Hepatocyte (in vitro differentiated cells): ENCODE measurements around the gene ALG6. TPM values are rescaled to one million over a fixed set of nuclear protein-coding genes. Genes with fewer than 3 reads are reported as not detected.

Experiments
- DNase-seq: peaks from one replicate; pipeline ENCODE4 v3.0.0-alpha.2; 2016; ENCODE audit warnings: low spot score
- H2AFZ ChIP-seq: fragments of 200-600 bp; sonication (generic); 2 replicates; pipeline ENCODE4 v1.6.0; 2016; ENCODE audit warnings: antibody characterized with exemption, mild to moderate bottlenecking
- H3K27ac ChIP-seq: fragments of 200-600 bp; sonication (generic); 2 replicates; pipeline ENCODE4 v1.5.1; 2016; ENCODE audit warnings: mild to moderate bottlenecking
- H3K27me3 ChIP-seq: fragments of 200-600 bp; sonication (generic); 2 replicates; pipeline ENCODE4 v1.6.1; 2016
- H3K36me3 ChIP-seq: fragments of 200-600 bp; sonication (generic); replicated peaks from 2 replicates; pipeline ENCODE4 v1.5.1; 2016; ENCODE audit warnings: low read depth; ENCODE audit not compliant: insufficient read depth
- H3K4me1 ChIP-seq: fragments of 200-600 bp; sonication (generic); 2 replicates; pipeline ENCODE4 v1.5.1; 2016; ENCODE audit warnings: mild to moderate bottlenecking, moderate library complexity; ENCODE audit not compliant: insufficient read depth
- H3K4me2 ChIP-seq: fragments of 200-600 bp; sonication (generic); 2 replicates; pipeline ENCODE4 v1.6.0; 2016
- H3K4me3 ChIP-seq: fragments of 200-600 bp; sonication (generic); 2 replicates; pipeline ENCODE4 v1.5.1; 2016; ENCODE audit warnings: mild to moderate bottlenecking
- H3K79me2 ChIP-seq: fragments of 200-600 bp; sonication (generic); 2 replicates; pipeline ENCODE4 v1.6.0; 2017; ENCODE audit warnings: mild to moderate bottlenecking
- H3K9me2 ChIP-seq: fragments of 200-600 bp; sonication (generic); replicated peaks from 2 replicates; pipeline ENCODE4 v1.6.0; 2017; ENCODE audit warnings: mild to moderate bottlenecking; ENCODE audit not compliant: insufficient read depth
- H3K9me3 ChIP-seq: fragments of 200-600 bp; sonication (generic); 2 replicates; pipeline ENCODE4 v1.5.1; 2016; ENCODE audit warnings: low read depth, mild to moderate bottlenecking
- H4K20me1 ChIP-seq: fragments of 200-600 bp; sonication (generic); 2 replicates; pipeline ENCODE4 v1.6.0; 2016; ENCODE audit warnings: mild to moderate bottlenecking; ENCODE audit not compliant: insufficient read depth, poor library complexity, severe bottlenecking
- EZH2 ChIP-seq: fragments of 200-600 bp; sonication (generic); IDR thresholded peaks from 2 replicates; pipeline ENCODE4 v1.6.1; 2016; ENCODE audit warnings: antibody characterized with exemption, mild to moderate bottlenecking, borderline replicate concordance
- EZH2phosphoT487 ChIP-seq: fragments of 200-600 bp; sonication (generic); IDR thresholded peaks from one replicate; pipeline ENCODE4 v1.6.1; 2018; ENCODE audit warnings: antibody characterized with exemption, mild to moderate bottlenecking, low read depth, moderate library complexity; ENCODE audit not compliant: unreplicated experiment, severe bottlenecking
- WGBS: methylation state at CpG from one replicate; pipeline ENCODE4 v1.1.6; 2016; ENCODE audit warnings: low lambda C conversion rate; ENCODE audit errors: missing lambda C conversion rate; 5-methylcytosine and 5-hydroxymethylcytosine counted together
- polyA plus RNA-seq: library from polyadenylated mRNA; unstranded; fragments of >200 nt; fragmentation: Nextera tagmentation; extraction: Ambion mirVana; gene quantifications from 2 replicates; pipeline ENCODE4 v1.2.1, GENCODE V29; 2016
- total RNA-seq: library from RNA; depleted of rRNA; stranded (reverse); fragments of >200 nt; gene quantifications from 2 replicates; pipeline ENCODE4 v1.2.3, GENCODE V29; 2014
- TF ChIP-seq, protein P1 (sequence below): fragments of 200-600 bp; sonication (generic); IDR thresholded peaks from 2 replicates; pipeline ENCODE4 v1.5.1; 2016; ENCODE audit warnings: antibody characterized with exemption, mild to moderate bottlenecking; ENCODE audit not compliant: poor library complexity

ALG6 gene
- total and polyA plus RNA-seq, 2 experiments from 2014 or later: 12.4 to 20.7 TPM

DNA sequence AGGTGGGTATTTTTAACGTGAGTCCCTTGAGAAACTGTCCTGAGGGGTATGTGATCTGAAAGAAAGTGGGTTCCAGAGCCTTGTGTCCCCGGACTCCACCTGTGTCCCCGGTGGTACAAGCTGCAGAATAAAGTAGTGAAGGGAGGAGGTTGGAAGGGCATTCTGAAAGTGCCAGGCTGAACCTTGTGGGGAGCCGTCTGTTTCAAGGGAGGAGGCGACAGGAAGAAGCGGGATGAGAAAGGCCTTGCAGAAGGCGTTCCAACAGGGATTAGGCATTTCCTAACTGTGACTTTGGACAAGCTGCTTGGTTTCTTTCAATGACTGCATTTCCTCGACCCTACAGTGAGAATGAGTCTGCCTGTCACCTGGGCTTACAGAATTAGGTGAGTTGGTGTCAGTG is 39.3 kb upstream of the ALG6 start:
- H3K9me2 ChIP-seq: no peaks in the 10 kb centered on the region
- no peaks in the 10 kb centered on the region for H3K36me3 ChIP-seq
- WGBS: 38% methylated on average over 8 of the region's 8 CpGs
- peaks cover 97% of the 10 kb centered on the region for H3K27me3 ChIP-seq
- no peaks in the 10 kb centered on the region for H4K20me1 ChIP-seq
- no peak for DNase-seq
- peaks cover 15% of the 10 kb centered on the region for H3K4me1 ChIP-seq
- no peaks in the 10 kb centered on the region for H3K9me3 ChIP-seq
- no peak overlapping the region for H3K27ac ChIP-seq
- H3K4me3 ChIP-seq: no peak overlapping the region
- H2AFZ ChIP-seq: no peak overlapping the region
- H3K79me2 ChIP-seq: no peaks in the 10 kb centered on the region
- no peak overlapping the region for H3K4me2 ChIP-seq
- TF ChIP-seq EZH2phosphoT487: no peak
- TF ChIP-seq, protein P1, sequence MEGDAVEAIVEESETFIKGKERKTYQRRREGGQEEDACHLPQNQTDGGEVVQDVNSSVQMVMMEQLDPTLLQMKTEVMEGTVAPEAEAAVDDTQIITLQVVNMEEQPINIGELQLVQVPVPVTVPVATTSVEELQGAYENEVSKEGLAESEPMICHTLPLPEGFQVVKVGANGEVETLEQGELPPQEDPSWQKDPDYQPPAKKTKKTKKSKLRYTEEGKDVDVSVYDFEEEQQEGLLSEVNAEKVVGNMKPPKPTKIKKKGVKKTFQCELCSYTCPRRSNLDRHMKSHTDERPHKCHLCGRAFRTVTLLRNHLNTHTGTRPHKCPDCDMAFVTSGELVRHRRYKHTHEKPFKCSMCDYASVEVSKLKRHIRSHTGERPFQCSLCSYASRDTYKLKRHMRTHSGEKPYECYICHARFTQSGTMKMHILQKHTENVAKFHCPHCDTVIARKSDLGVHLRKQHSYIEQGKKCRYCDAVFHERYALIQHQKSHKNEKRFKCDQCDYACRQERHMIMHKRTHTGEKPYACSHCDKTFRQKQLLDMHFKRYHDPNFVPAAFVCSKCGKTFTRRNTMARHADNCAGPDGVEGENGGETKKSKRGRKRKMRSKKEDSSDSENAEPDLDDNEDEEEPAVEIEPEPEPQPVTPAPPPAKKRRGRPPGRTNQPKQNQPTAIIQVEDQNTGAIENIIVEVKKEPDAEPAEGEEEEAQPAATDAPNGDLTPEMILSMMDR: no peak
- TF ChIP-seq EZH2: no peak

- peaks cover 15% of the 10 kb centered on the region for H3K4me1 ChIP-seq
- H3K9me3 ChIP-seq: no peaks in the 10 kb centered on the region
- H3K4me3 ChIP-seq: no peak overlapping the region
- H4K20me1 ChIP-seq: no peaks in the 10 kb centered on the region
- H3K4me2 ChIP-seq: no peak overlapping the region
- WGBS: 81% methylated on average over 9 of the region's 9 CpGs
- TF ChIP-seq, protein P1: no peak
- TF ChIP-seq EZH2 (no peak), EZH2phosphoT487 (no peak)
- H3K36me3 ChIP-seq: no peaks in the 10 kb centered on the region
- no peak for DNase-seq
- no peak overlapping the region for H2AFZ ChIP-seq
- H3K27ac ChIP-seq: no peak overlapping the region
- no peaks in the 10 kb centered on the region for H3K79me2 ChIP-seq
- H3K27me3 ChIP-seq: peaks cover 98% of the 10 kb centered on the region
- H3K9me2 ChIP-seq: no peaks in the 10 kb centered on the region
Observed at GRCh38 chr1:63328781-63329180, 38.6 kb upstream of the ALG6 start.

DNA sequence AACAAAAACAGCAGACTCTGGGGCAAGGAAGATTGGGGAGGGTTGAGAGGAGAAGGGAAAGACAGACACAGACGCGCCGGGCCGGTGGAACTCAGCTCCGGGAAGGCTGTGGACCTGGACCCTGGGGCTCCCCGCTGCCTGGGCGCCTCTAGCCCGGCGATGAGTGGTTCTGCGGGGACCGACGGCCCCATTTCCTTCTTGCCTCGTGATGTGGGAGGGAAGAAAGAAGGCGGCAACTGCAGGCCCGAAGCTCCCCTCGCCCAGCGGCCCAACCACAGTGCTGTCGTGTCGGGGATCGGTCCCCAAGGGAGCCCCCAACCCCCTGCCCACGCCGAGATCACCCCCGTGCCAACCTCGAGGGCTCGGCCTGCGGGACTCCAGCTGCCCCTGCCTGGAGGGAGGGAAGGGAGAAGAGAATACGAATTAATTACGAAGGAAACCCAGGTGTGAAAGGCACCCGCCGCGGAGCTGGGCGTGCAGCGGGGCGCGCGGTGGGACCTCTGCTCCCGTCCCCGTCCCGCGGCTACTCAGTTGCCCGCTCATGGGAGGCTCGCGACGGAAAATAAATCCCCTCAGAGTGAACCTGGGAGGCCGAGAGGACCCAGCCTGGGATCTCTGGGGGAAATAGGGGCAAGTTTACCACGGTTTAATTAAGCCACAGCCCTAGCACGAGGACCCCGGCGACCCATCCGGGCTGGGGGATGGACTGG is 37.7 kb upstream of the ALG6 start:
- peak; percentile 13 for TF ChIP-seq EZH2phosphoT487
- TF ChIP-seq, protein P1: no peak
- peak; percentile 82 for TF ChIP-seq EZH2
- Histone ChIP-seq H3K9me3 (no peaks in the 10 kb centered on the region), H3K27ac (no peak overlapping the region), H3K36me3 (no peaks in the 10 kb centered on the region), H2AFZ (peak overlapping the region; percentile 31), H3K4me3 (no peak overlapping the region), H4K20me1 (no peaks in the 10 kb centered on the region), H3K4me1 (peaks cover 9% of the 10 kb centered on the region), H3K27me3 (peaks cover 97% of the 10 kb centered on the region), H3K79me2 (no peaks in the 10 kb centered on the region), H3K9me2 (no peaks in the 10 kb centered on the region), H3K4me2 (peak overlapping the region; percentile 72)
- DNase-seq: no peak
- WGBS: 9% methylated on average over 36 of the region's 50 CpGs
